IMR-90 (cell line): ENCODE results near the gene GLB1L.

ENCODE experiments used
- CTCF ChIP-seq: conservative IDR thresholded peaks from 2 replicates; pipeline ENCODE4 v1.5.1; 2012; ENCODE audit warnings: mild to moderate bottlenecking, low read depth, low read length, improper control_type of control experiment
- MAZ ChIP-seq: IDR thresholded peaks from 2 replicates; pipeline ENCODE4 v1.6.1; 2012; ENCODE audit warnings: low read depth, mild to moderate bottlenecking, low read length, improper control_type of control experiment, moderate library complexity, borderline replicate concordance
- POLR2A ChIP-seq: IDR thresholded peaks from 2 replicates; pipeline ENCODE4 v1.6.1; 2012; ENCODE audit warnings: mild to moderate bottlenecking, low read depth, low read length
- RFX5 ChIP-seq: IDR thresholded peaks from 2 replicates; pipeline ENCODE4 v1.8.0; 2012; ENCODE audit warnings: low read depth, mild to moderate bottlenecking, low read length, moderate library complexity
- SMC3 ChIP-seq: fragments of 150-350 bp; IDR thresholded peaks from 2 replicates; pipeline ENCODE4 v1.6.1; 2016; ENCODE audit warnings: low read depth, mild to moderate bottlenecking, antibody characterized with exemption, low read length, moderate library complexity

- TF ChIP-seq POLR2A: no peak
- no peak for TF ChIP-seq CTCF
- TF ChIP-seq MAZ: no peak
- no peak for TF ChIP-seq RFX5
- TF ChIP-seq SMC3: no peak
These were observed 30.5 kb downstream of the GLB1L start for GRCh38 chr2:219214786-219215185.
